Fibroblast of pulmonary artery (primary cell): ENCODE results near the gene TNFSF8.

ENCODE experiments used
- DNase-seq: peaks from one replicate; pipeline ENCODE4 v3.0.0-alpha.2; 2010; ENCODE audit warnings: low read depth
- H3K4me3 ChIP-seq: replicated peaks from 2 replicates; pipeline ENCODE4 v1.5.1; 2011; ENCODE audit warnings: low read depth, mild to moderate bottlenecking, control low read depth, low read length, moderate library complexity
- TF ChIP-seq, protein P1 (sequence below): IDR thresholded peaks from 2 replicates; pipeline ENCODE4 v1.5.1; 2011; ENCODE audit warnings: mild to moderate bottlenecking, control low read depth, low read length, inconsistent platforms; ENCODE audit errors: missing control alignments

TNFSF8 gene

DNA sequence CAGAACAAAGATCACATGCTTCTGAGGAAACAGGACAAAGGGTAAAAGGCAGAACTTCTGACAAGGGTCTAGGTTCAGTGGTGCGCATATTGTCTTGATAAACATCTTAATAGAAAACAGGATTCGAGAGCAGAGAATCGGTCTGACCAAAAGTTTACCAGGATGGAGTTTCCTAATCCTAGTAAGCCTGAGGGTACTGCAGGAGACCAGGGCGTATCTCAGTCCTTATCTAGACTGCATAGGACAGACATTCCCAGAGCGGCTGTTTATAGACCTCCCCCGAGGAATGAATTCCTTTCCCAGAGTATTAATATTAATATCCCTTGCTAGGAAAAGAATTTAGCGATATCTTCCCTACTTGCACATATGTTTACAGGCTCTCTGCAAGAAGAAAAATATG, 32.4 kb upstream of the TNFSF8 start:
- no peak for DNase-seq
- no peak overlapping the region for H3K4me3 ChIP-seq
- TF ChIP-seq, protein P1, sequence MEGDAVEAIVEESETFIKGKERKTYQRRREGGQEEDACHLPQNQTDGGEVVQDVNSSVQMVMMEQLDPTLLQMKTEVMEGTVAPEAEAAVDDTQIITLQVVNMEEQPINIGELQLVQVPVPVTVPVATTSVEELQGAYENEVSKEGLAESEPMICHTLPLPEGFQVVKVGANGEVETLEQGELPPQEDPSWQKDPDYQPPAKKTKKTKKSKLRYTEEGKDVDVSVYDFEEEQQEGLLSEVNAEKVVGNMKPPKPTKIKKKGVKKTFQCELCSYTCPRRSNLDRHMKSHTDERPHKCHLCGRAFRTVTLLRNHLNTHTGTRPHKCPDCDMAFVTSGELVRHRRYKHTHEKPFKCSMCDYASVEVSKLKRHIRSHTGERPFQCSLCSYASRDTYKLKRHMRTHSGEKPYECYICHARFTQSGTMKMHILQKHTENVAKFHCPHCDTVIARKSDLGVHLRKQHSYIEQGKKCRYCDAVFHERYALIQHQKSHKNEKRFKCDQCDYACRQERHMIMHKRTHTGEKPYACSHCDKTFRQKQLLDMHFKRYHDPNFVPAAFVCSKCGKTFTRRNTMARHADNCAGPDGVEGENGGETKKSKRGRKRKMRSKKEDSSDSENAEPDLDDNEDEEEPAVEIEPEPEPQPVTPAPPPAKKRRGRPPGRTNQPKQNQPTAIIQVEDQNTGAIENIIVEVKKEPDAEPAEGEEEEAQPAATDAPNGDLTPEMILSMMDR: no peak

DNA sequence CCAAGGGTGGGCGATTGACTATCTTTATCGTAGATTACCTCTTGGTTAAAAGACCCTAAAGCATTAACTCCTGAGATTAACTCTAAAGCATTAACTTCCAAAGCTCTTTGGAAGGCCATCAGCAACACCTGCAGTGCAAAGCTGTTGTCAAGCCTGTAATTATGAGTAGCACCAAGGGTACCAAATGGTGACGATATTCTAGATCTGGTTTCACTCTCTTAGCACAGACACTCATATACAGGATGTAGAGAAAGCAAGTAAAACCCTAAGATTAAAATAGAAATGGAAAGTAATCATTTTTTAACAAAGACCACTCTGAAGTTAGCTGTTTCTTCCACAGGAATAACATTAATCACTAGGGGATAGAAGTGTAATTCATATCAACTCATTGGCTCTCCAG, 29.9 kb upstream of the TNFSF8 start:
- TF ChIP-seq, protein P1: no peak
- H3K4me3 ChIP-seq: no peak overlapping the region
- no peak for DNase-seq

DNA sequence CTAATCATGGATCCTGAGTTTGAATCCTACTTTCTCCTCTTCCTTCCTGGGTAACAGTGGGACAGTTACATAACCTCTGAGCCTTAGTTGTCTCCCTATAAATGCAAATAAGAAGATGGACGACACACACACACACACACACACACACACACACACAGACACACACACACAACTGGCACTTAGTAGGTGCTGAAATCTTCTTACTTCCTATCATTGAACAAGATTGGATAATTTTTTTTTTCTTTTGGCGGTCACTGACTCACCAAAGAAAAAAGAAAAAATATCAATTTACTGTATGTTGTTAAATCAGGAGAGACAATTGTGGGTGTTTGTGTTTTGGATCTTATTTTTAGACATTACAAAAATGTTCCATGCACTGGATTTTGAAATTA, 28.4 kb upstream of the TNFSF8 start:
- H3K4me3 ChIP-seq: no peak overlapping the region
- TF ChIP-seq, protein P1: no peak
- no peak for DNase-seq

DNA sequence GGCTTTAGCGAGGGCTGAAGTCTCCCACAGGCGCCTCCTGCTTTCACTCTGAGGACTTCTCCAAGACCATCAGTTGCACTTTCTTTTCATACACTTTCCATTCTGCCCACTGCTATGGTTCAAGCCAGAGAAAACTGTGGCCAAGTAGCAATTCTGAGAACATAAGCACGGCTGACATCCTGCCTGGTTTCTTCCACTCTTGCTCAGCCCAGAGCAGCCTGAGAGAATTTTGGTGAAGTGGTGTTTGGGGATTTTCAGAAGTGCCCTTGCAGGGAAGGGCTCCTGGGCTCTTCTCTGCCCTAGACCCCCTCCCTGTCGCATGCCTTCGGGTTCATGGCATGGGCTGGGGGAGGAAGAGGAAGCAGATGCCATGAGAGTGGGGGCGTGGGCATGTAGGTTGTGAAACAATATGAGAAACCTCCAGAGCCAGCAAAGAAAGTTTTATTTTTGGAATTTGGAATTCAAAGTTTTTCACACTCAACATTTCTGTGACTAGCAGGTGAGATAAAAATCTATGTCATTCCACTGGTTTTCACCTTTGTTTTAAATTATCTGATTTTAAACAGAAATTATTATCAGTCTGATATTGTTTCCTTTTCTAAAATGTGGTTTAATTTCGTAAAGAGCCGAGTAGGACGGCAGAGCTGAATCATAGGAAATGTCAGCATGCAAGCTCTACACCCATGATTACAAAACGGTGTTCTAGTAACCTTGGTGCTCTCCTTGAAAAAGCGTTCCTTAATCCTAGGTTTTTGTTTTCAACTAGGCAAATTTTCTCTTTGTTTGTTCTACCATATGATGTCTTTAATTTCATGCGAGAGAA, 27.8 kb upstream of the TNFSF8 start:
- TF ChIP-seq, protein P1: no peak
- peak; percentile 21 for DNase-seq
- no peak overlapping the region for H3K4me3 ChIP-seq

GRCh38 chr9:114957558-114957957, 27.2 kb upstream of the TNFSF8 start:
- TF ChIP-seq, protein P1: no peak
- DNase-seq: no peak
- no peak overlapping the region for H3K4me3 ChIP-seq

- no peak for DNase-seq
- TF ChIP-seq, protein P1: no peak
- H3K4me3 ChIP-seq: no peak overlapping the region
Observed at GRCh38 chr9:114954956-114955582, 24.7 kb upstream of the TNFSF8 start.
